Activated T-helper 17 cell treated with anti-CD3 and anti-CD28 coated beads, Interleukin-2, amount 50 U/mL, for 72 hours (primary cell): ENCODE results near the gene CPVL. TPM values are rescaled to one million over a fixed set of nuclear protein-coding genes. Genes with fewer than 3 reads are reported as not detected.

Experiments
- ATAC-seq: fragments of 150-1000 bp; cut with Tn5 transposase; replicated peaks from 2 replicates; pipeline ENCODE4 v1.10.0; 2021; ENCODE audit warnings: mild to moderate bottlenecking, moderate library complexity
- H3K27ac Mint-ChIP-seq: one replicate; pipeline ENCODE4 v1.8.0; 2022; ENCODE audit warnings: mixed read lengths
- H3K27me3 Mint-ChIP-seq: one replicate; pipeline ENCODE4 v1.8.0; 2022; ENCODE audit warnings: mixed read lengths
- H3K36me3 Mint-ChIP-seq: one replicate; pipeline ENCODE4 v1.8.0; 2022; ENCODE audit warnings: low read depth, mild to moderate bottlenecking, mixed read lengths
- H3K4me1 Mint-ChIP-seq: one replicate; pipeline ENCODE4 v1.8.0; 2022; ENCODE audit warnings: mixed read lengths
- H3K4me3 Mint-ChIP-seq: one replicate; pipeline ENCODE4 v1.8.0; 2022; ENCODE audit warnings: mild to moderate bottlenecking, mixed read lengths
- H3K9me3 Mint-ChIP-seq: one replicate; pipeline ENCODE4 v1.8.0; 2022; ENCODE audit warnings: mixed read lengths
- total RNA-seq, 2 donors: library from RNA; stranded (reverse); gene quantifications; one replicate each; pipeline ENCODE4 v1.2.3, GENCODE V29; 2022

The CPVL gene
- total RNA-seq, 2 donors from 2014 or later = 0.63 TPM; not detected in 1

DNA sequence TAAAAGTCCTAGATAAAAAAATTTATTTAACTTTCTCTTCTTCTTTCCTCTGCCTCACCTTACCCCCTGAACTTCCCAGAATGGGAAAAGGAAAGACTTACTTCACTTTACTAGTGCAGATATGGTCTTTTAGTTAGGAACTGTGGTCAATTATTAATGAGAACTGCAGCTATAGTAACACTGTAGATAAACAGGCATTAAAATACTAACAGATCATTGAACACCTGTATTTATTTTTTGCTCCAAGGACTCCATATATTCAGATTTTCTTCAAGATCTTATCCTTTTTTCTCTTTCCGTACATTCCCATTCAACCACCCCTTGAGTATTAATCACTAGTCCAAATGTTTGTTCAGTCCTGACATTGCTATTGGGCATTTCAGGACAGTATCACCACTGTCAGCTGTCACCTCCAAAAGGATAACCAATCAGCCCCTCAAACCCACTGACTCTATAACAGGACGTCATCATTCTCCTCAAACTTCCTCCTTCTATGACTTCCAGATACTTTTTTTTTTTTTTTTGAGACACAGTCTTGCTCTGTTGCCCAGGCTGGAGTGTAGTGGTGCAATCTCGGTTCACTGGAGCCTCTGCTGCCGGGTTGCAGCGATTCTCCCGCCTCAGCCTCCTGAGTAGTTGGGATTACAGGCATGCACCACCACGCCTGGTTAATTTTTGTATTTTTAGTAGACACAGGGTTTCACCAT, 4.2 kb downstream of the CPVL start:
- no peak overlapping the region for H3K4me3 Mint-ChIP-seq
- no peaks in the 10 kb centered on the region for H3K9me3 Mint-ChIP-seq
- H3K27ac Mint-ChIP-seq = no peak overlapping the region
- H3K27me3 Mint-ChIP-seq = peaks cover 22% of the 10 kb centered on the region
- ATAC-seq = no peak
- H3K4me1 Mint-ChIP-seq = no peaks in the 10 kb centered on the region
- H3K36me3 Mint-ChIP-seq = no peaks in the 10 kb centered on the region

DNA sequence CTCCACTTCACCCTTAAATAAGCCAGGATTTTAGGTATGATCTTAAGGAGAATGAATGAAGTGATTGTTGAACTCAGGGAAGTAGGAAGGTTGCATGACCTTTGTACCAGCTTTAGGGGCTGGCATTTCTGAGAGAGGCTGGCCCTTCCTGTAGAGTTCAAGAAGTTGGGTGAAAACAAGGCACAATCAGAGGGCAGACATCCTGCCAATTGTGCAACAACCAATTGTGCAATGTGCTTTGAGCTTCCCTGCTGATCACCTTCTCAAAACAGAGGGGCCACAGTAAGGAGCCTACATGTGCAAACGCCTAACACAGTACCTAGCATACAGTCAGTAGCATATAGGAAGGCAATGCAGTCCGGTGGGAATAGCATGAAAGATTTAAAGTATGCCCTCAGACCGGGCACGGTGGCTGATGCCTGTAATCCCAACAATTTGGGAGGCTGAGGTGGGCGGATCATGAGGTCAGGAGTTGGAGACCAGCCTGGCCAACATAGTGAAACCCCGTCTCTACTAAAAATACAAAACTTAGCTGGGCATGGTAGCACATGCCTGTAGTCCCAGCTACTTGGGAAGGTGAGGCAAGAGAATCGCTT, 5.4 kb downstream of the CPVL start:
- Mint-ChIP-seq H3K4me3 (no peak overlapping the region), H3K27me3 (peaks cover 14% of the 10 kb centered on the region), H3K27ac (no peak overlapping the region), H3K4me1 (no peaks in the 10 kb centered on the region), H3K36me3 (no peaks in the 10 kb centered on the region), H3K9me3 (no peaks in the 10 kb centered on the region)
- ATAC-seq = no peak

DNA sequence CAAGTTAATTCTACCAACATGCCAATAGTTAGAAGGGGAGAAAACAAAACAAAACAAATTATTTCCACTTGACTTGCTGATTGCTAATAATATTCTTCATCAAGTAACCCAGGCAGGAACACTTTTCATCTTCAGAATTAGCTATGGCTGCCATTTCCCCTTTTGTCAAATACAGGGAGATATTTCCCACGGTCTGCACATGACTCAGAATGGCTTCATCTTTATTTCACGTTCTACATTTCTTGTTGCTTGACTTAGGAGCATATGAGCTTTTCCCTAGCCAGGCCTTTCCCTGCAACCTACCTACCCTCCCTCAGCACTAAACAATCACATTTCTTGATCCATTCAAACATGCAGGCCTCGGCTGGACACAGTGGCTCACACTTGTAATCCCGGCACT, 6.5 kb downstream of the CPVL start:
- Mint-ChIP-seq H3K4me1 (no peaks in the 10 kb centered on the region), H3K9me3 (no peaks in the 10 kb centered on the region), H3K27ac (no peak overlapping the region), H3K36me3 (no peaks in the 10 kb centered on the region), H3K27me3 (peaks cover 17% of the 10 kb centered on the region), H3K4me3 (no peak overlapping the region)
- ATAC-seq = no peak

DNA sequence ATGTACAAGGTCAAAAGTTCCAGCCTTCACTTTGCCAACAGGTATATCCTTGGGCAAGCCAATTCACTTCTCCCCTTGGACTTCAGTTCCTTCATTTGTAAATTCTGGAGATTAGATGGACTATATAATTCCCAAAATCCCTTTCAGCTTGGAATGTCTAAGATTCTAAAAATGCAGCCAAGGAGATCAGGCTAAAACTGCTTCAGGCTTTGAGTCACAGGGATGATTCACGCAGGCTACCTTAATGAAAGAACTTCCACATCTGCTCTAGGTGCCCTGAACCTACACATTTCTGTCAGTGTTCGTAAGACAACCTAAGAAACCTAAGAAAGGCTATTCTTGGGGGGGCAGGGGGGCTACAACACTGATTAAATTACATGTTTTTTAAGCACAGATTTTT, 7.1 kb downstream of the CPVL start:
- Mint-ChIP-seq H3K4me1 (no peaks in the 10 kb centered on the region), H3K9me3 (no peaks in the 10 kb centered on the region), H3K27me3 (peaks cover 17% of the 10 kb centered on the region), H3K36me3 (no peaks in the 10 kb centered on the region), H3K27ac (no peak overlapping the region), H3K4me3 (no peak overlapping the region)
- ATAC-seq = no peak

DNA sequence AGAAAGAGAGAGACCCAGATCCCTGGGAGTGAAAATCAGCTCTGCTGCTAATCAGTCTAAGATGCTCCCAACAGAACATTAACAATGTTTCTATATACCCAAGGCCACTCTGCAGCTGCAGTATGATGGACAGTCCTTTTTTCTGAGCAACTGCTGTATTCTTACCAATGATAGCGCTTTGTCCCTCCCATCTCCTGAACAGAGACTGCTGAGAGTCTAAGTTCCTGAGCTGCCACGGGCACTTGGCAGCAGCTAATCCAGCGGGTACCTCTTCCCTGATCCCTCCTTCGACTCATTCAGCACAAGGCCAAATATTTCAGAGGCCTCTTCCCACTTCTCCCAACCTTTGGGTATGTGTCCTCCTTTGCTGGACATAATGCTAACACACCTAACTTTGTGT, 7.7 kb downstream of the CPVL start:
- no peak for ATAC-seq
- Mint-ChIP-seq H3K27me3 (peaks cover 17% of the 10 kb centered on the region), H3K36me3 (no peaks in the 10 kb centered on the region), H3K4me1 (no peaks in the 10 kb centered on the region), H3K9me3 (no peaks in the 10 kb centered on the region), H3K27ac (no peak overlapping the region), H3K4me3 (no peak overlapping the region)

DNA sequence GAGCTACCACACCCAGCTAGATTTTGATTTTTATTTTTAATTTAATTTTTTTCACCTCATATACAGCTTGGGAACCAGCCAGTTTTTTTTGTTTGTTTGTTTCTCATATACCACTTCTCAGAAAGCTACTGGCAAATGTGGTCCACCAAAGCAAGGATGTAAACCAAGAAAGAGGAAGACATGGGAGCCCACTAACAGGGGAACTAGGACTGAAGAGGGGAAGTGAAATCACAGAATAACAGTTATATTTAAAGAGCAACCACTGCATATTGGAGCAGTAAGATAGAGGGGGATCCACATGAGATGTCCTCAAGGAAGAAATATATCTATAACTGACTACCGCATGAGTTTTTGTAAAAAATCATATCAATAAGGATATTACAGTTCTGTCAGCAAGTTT, 10.5 kb downstream of the CPVL start:
- H3K9me3 Mint-ChIP-seq = no peaks in the 10 kb centered on the region
- no peak for ATAC-seq
- H3K4me1 Mint-ChIP-seq = no peaks in the 10 kb centered on the region
- H3K27me3 Mint-ChIP-seq = peaks cover 16% of the 10 kb centered on the region
- no peak overlapping the region for H3K27ac Mint-ChIP-seq
- H3K36me3 Mint-ChIP-seq = no peaks in the 10 kb centered on the region
- H3K4me3 Mint-ChIP-seq = no peak overlapping the region

DNA sequence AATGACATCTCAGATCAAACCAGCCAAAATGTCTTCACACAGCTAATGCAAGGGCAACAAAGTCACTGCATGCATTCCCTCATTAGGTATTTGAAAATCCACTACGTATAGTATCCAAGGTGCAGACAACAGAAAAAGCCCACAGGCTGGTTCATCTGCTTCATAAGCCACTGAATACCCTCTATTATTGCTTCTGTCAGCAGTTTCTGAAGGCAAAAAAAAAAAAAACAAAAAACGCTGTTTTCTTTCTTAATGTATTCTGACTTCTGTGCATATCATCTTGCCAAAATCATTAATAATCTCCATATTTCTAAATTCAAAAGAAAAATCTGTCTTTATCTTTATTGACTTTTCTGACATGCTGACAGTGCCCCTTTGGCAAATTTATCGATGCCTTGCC, 13.4 kb downstream of the CPVL start:
- Mint-ChIP-seq H3K4me3 (no peak overlapping the region), H3K4me1 (no peaks in the 10 kb centered on the region), H3K27ac (no peak overlapping the region), H3K27me3 (peaks cover 23% of the 10 kb centered on the region), H3K36me3 (no peaks in the 10 kb centered on the region), H3K9me3 (no peaks in the 10 kb centered on the region)
- no peak for ATAC-seq

DNA sequence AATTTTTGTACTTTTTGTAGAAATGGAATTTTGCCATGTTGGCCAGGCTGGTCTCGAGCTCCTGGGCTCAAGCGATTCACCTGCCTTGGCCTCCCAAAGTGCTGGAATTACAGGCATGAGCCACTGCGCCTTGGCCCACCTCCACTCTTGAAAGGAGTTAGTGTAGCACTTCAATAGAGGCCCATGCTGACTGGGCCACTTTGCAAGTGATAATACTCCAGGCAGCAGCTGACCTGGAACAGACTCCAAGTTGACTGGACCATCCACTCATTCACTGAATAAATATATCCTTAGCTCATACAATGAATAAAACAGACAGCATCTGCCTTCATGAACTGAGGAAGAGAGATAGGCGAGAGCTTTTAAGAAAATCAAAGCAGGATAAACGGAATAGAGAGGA, 14.7 kb downstream of the CPVL start:
- H3K4me1 Mint-ChIP-seq = no peaks in the 10 kb centered on the region
- no peak for ATAC-seq
- H3K4me3 Mint-ChIP-seq = no peak overlapping the region
- peaks cover 20% of the 10 kb centered on the region for H3K27me3 Mint-ChIP-seq
- no peaks in the 10 kb centered on the region for H3K9me3 Mint-ChIP-seq
- no peaks in the 10 kb centered on the region for H3K36me3 Mint-ChIP-seq
- H3K27ac Mint-ChIP-seq = no peak overlapping the region

DNA sequence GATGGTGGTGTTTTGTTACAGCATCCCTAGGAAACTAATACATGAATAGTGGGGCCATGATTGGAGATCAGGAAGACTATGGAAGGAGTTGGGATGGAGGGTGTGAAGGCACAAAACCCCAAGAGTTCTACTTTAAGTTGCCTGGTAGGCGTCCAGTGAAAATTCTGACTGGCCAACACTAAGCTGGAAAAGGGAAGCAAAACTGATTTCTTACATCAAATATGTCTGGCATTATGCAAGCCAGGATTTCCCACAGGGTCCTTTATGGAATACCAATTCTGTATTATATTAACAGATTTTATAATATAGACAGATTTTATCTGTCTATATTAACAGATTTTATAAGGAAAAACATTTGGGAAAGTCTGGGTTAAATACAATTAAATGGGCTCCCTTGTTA, 16.2 kb downstream of the CPVL start:
- no peak overlapping the region for H3K4me3 Mint-ChIP-seq
- peaks cover 21% of the 10 kb centered on the region for H3K27me3 Mint-ChIP-seq
- H3K36me3 Mint-ChIP-seq = no peaks in the 10 kb centered on the region
- no peaks in the 10 kb centered on the region for H3K4me1 Mint-ChIP-seq
- no peaks in the 10 kb centered on the region for H3K9me3 Mint-ChIP-seq
- no peak overlapping the region for H3K27ac Mint-ChIP-seq
- ATAC-seq = no peak

DNA sequence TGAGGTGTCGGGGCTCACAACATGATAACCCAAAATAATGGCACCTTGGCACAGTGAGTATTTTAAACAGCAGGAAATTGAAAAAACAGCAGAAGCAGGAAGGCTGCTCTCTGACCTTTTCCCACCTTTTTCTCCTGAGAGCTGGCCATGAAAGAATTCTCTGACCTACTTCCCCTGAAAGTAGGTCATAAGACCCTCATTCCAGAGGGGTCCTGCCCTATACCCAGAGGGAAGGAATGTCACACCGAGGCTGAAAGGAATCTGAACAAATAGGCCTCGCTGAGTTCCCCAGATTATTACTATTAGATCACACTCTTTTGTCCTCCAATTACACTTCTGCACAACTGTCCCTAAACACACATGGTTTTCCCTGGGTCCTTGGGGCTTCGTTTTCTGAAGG, 18.8 kb downstream of the CPVL start:
- no peaks in the 10 kb centered on the region for H3K9me3 Mint-ChIP-seq
- H3K27ac Mint-ChIP-seq = no peak overlapping the region
- H3K4me3 Mint-ChIP-seq = no peak overlapping the region
- no peak for ATAC-seq
- H3K36me3 Mint-ChIP-seq = no peaks in the 10 kb centered on the region
- no peaks in the 10 kb centered on the region for H3K4me1 Mint-ChIP-seq
- peaks cover 21% of the 10 kb centered on the region for H3K27me3 Mint-ChIP-seq

DNA sequence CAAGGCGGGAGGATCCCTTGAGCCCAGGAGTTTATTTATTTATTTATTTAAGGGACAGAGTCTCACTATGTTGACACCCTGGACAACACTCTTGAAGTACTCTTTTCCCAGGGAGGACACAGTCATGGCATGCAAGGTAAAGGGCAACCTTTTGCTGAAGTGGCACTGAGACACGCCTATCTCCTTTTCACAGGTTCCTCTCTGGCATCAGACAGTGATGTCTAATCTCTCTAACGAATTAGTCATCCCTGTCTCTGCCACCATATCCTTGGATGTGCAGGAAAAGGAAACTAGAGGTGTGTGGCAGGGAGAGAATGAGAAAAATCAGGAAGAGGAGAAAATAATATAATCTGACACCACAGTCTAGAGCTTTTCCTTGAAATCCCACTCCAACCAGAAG, 19.5 kb downstream of the CPVL start:
- Mint-ChIP-seq H3K9me3 (no peaks in the 10 kb centered on the region), H3K27me3 (peaks cover 18% of the 10 kb centered on the region), H3K36me3 (no peaks in the 10 kb centered on the region), H3K4me1 (no peaks in the 10 kb centered on the region), H3K4me3 (no peak overlapping the region), H3K27ac (no peak overlapping the region)
- ATAC-seq = no peak

DNA sequence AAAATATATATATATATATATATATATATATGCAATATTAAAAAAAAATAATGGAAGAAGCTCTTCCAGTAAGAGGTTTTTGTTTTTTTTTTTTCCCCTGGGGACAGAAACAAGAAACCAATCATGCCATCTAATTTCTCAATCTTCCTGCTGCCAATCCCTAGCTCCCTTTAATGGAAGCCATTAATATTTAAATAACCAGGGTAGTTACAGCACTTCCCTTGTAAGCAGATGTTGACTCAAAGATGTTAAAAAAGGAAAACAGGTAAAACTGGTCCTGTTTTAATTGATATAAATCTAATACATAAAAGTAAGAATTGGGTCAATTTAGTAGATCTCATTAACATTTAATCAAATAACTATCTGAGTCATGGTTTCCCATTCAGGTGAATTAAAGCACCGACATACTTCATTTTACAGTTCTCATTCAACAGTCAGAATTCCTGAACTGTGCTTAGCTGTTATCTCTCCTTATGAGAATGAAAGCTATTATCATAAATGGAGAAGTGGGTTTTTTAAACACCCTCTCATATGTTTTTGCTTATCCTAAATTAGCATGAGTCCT, 22.6 kb downstream of the CPVL start:
- no peak for ATAC-seq
- Mint-ChIP-seq H3K27me3 (peaks cover 12% of the 10 kb centered on the region), H3K4me3 (no peak overlapping the region), H3K27ac (no peak overlapping the region), H3K9me3 (no peaks in the 10 kb centered on the region), H3K36me3 (no peaks in the 10 kb centered on the region), H3K4me1 (no peaks in the 10 kb centered on the region)

DNA sequence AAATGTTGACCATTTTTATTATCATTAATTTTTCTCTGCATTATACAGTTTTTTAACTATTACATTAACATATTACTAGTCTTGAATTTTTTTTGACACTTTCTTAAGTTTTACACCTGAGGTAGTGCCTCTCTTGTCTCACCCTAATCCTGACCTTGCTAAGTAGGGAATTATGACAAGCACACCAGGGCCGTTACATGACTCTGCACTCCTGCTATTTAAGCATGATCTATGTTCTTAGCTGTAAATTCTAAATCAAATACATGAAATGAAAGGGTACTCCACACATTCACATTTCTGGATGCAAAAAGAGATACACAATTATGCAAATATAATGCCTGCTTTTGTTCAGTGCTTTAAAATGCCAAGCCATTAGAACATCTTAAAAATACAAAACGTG, 23.6 kb downstream of the CPVL start:
- Mint-ChIP-seq H3K27me3 (peaks cover 13% of the 10 kb centered on the region), H3K4me3 (no peak overlapping the region), H3K9me3 (no peaks in the 10 kb centered on the region), H3K27ac (no peak overlapping the region), H3K4me1 (no peaks in the 10 kb centered on the region), H3K36me3 (no peaks in the 10 kb centered on the region)
- ATAC-seq = no peak

DNA sequence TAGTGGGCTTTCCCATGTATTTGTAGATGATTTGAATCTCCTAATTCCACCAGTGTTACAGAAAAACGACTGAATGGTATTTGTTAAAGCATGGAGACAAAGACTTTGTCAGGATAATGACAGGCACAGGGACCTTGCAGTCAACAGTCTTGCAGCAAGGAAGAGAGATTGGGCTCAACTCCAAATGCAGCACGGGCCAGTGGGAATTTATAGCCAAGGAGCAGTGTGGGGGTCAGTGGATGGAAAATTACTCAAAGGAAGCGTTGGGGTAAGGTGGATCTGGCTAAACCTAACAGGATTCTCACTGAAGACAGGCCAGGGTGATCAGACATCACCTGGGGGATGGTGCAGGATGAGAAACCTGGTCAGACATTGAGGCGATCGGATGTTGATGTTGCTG, 24.3 kb downstream of the CPVL start:
- H3K4me1 Mint-ChIP-seq = no peaks in the 10 kb centered on the region
- H3K27me3 Mint-ChIP-seq = peaks cover 13% of the 10 kb centered on the region
- H3K9me3 Mint-ChIP-seq = no peaks in the 10 kb centered on the region
- ATAC-seq = no peak
- no peak overlapping the region for H3K27ac Mint-ChIP-seq
- H3K4me3 Mint-ChIP-seq = no peak overlapping the region
- H3K36me3 Mint-ChIP-seq = no peaks in the 10 kb centered on the region

DNA sequence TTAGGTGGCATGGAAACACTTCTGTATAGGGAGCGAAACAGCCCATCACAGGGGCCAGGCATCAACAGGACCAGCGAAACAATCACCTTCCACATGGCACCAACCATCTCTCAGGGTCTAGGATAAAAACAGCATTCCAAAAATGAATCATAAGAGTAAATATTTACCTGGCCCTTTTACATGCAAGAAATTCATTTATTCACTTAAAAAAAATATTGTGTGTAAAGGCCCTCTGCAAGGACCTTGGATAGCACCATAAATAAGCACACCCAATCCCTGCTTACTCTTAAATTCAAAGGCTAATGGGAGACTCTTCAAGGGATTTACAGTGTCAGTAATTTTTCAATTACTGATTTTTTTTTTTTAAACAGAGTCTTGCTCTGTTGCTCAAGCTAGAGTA, 25.4 kb downstream of the CPVL start:
- Mint-ChIP-seq H3K4me1 (no peaks in the 10 kb centered on the region), H3K36me3 (no peaks in the 10 kb centered on the region), H3K9me3 (no peaks in the 10 kb centered on the region), H3K27me3 (peaks cover 7% of the 10 kb centered on the region), H3K4me3 (no peak overlapping the region), H3K27ac (no peak overlapping the region)
- no peak for ATAC-seq
